Activated B cell treated with CpG ODN at 0.5 μM for 24 hours (primary cell): Measurements from ENCODE around the gene KIF7. TPM values are rescaled to one million over a fixed set of nuclear protein-coding genes. Genes with fewer than 3 reads are reported as not detected.

Experiments used
- ATAC-seq: fragments of 200-7000 bp; cut with Tn5 transposase; one replicate; pipeline ENCODE4 v1.10.0; 2021; ENCODE audit warnings: low read depth, mild to moderate bottlenecking, moderate library complexity
- CTCF ChIA-PET: fragments of 350-600 bp; sonication (Branson Sonifier 250); formaldehyde crosslinking; loops from one replicate; lab custom pipeline; 2021; ENCODE audit warnings: antibody characterized with exemption; lab: Charles Lee
- POLR2A ChIA-PET: fragments of 350-600 bp; sonication (Branson Sonifier 250); formaldehyde crosslinking; loops from one replicate; lab custom pipeline; 2021; ENCODE audit warnings: antibody characterized with exemption; lab: Charles Lee
- DNase-seq: peaks from one replicate; pipeline ENCODE4 v3.0.0; 2022
- H3K27ac Mint-ChIP-seq: one replicate; pipeline ENCODE4 v1.8.0; 2020; ENCODE audit warnings: mixed read lengths
- H3K27me3 Mint-ChIP-seq: one replicate; pipeline ENCODE4 v1.8.0; 2021; ENCODE audit warnings: mixed read lengths
- H3K36me3 Mint-ChIP-seq: one replicate; pipeline ENCODE4 v1.8.0; 2021; ENCODE audit warnings: low read depth, mixed read lengths
- H3K4me1 Mint-ChIP-seq: one replicate; pipeline ENCODE4 v1.8.0; 2021; ENCODE audit warnings: mixed read lengths
- H3K4me3 Mint-ChIP-seq: one replicate; pipeline ENCODE4 v1.8.0; 2020; ENCODE audit warnings: mild to moderate bottlenecking, mixed read lengths
- H3K9me3 Mint-ChIP-seq: one replicate; pipeline ENCODE4 v1.8.0; 2020; ENCODE audit warnings: mixed read lengths
- intact Hi-C: fragments of 100-400 bp; cut with micrococcal nuclease; formaldehyde crosslinking; loops from one replicate; pipeline ENCODE4 v1.15.1; 2024
- total RNA-seq: library from RNA; stranded (reverse); gene quantifications from 2 replicates; pipeline ENCODE4 v1.2.3, GENCODE V29; 2022
- TF ChIP-seq, protein P1 (sequence below): fragments of 200-600 bp; IDR thresholded peaks from one replicate; pipeline ENCODE4 v1.8.0; 2022; ENCODE audit warnings: antibody characterized with exemption, mild to moderate bottlenecking

KIF7 gene
- total RNA-seq, 1 donor from 2014 or later: 0.44 TPM

DNA sequence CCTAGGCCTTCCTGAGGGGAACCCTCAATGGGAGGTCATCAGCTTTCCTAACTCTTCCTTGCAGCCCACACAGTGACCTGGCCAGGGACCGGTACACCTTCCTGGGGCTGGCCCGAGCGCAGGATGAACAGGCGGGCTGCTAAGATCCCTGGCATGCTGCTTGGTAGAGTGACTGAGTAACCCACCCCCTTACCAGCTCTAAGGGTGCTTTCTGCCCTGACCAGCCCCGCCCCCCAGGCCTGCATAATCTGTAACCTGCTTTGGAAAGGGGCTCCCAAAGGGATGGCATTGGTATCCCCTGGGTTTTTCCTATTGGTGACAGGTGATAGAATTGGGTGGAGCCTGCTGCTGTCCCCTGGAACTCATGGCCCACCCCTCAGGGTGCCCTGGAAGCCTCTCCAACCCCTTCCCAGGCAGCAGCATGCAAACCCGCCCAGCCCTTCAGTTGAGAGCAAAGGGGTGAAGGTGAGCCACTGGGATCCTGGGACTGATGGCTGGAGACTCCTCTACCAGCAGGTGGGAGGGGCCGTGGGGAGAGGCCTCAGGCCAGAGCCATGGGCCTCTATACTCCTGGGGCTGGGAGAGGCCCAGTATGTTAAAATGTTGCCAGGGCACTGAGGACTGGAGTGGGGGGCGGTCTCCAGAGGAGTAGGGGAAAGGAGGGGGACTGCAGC is 11.1 kb upstream of the KIF7 start:
- Mint-ChIP-seq H3K4me3 (no peak overlapping the region), H3K27ac (no peak overlapping the region), H3K36me3 (no peaks in the 10 kb centered on the region), H3K4me1 (no peaks in the 10 kb centered on the region), H3K27me3 (peaks cover 34% of the 10 kb centered on the region), H3K9me3 (no peaks in the 10 kb centered on the region)
- intact Hi-C loops: no loop called here
- ChIA-PET CTCF (no interaction called here), POLR2A (no interaction called here)
- TF ChIP-seq, protein P1, sequence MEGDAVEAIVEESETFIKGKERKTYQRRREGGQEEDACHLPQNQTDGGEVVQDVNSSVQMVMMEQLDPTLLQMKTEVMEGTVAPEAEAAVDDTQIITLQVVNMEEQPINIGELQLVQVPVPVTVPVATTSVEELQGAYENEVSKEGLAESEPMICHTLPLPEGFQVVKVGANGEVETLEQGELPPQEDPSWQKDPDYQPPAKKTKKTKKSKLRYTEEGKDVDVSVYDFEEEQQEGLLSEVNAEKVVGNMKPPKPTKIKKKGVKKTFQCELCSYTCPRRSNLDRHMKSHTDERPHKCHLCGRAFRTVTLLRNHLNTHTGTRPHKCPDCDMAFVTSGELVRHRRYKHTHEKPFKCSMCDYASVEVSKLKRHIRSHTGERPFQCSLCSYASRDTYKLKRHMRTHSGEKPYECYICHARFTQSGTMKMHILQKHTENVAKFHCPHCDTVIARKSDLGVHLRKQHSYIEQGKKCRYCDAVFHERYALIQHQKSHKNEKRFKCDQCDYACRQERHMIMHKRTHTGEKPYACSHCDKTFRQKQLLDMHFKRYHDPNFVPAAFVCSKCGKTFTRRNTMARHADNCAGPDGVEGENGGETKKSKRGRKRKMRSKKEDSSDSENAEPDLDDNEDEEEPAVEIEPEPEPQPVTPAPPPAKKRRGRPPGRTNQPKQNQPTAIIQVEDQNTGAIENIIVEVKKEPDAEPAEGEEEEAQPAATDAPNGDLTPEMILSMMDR: no peak
- ATAC-seq (no peak), DNase-seq (no peak)

DNA sequence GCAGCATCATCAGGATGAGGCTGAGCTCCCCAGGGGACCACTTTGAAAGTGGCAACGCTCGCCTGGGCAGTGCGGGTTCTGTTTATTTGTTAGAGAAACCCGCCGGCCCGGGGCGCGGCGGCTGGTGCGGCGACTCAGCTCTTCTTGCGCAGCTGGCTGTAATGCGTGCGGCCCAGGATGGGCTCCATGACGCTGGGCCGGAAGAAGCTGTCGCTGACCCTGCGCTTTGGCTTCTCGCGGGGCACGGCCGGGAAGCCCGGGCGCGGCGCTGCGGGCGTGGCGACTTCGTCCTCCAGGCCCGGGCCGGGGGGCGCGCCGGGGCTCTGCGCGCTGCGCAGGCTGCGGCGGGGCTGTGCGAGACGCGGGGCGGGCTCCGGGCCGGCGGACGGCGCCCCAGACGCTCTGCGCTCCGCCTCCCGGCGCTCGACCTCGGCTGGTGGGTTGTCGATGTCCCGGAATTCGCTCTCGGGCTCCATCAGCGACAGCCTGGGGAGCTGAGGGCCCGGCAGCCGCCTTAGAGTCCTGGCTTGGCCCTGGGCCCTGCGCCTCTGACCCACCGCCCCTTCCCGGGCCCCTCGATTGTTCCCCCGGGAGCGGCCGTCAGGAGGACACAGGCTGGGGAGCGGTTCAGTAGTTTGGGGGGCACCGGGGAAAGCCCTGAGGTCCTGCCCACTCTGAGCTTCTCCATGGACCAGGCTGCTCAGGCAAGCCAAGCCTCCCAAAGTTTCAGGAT is 10.3 kb upstream of the KIF7 start:
- H3K27ac Mint-ChIP-seq: no peak overlapping the region
- DNase-seq (no peak), ATAC-seq (no peak)
- H3K36me3 Mint-ChIP-seq: no peaks in the 10 kb centered on the region
- TF ChIP-seq, protein P1: no peak
- H3K9me3 Mint-ChIP-seq: no peaks in the 10 kb centered on the region
- H3K4me3 Mint-ChIP-seq: no peak overlapping the region
- CTCF ChIA-PET: no interaction called here
- H3K27me3 Mint-ChIP-seq: peaks cover 39% of the 10 kb centered on the region
- POLR2A ChIA-PET: no interaction called here
- intact Hi-C loops: no loop called here
- no peaks in the 10 kb centered on the region for H3K4me1 Mint-ChIP-seq

DNA sequence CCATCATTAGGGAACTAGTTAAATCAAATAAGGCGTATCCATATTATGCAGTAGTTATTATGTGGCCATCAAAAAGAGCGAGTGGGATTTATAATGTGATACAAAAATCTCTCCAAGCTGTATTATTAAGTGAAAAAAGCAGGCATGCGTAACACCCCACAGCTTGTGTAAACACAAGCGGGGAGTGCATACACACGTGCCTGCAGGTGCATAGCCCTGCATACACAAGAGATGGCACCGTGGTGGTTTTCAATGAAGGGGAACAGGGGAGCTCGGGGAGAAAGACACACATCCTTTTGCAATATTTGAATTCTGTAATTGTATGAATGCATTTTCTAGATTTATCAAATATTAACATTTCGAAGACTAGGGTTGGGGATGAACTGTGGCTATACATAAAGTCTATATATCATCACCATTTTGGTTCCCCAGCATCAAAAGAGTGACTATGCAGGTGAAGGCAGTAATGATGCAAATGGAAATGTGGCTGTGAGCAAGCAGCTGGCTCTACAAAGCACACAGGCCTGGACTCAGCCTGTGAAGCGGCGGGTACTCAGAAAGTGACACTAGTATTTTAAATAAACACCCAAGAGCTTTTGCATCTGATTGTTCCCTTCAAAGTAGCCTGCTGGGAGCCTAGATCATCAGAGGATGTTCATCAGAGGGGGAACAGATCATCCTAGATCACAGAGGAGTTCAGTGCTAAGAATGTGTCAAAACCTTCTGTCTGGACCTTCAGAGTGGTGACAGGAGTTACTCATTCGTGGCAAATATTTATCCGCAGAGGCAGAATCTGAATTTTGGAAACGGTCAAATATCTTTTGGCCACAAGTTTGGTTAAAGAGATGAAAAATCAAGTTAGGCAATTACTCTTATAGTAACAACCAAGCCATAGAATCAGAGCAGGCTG is 9.4 kb upstream of the KIF7 start:
- no peaks in the 10 kb centered on the region for H3K4me1 Mint-ChIP-seq
- H3K4me3 Mint-ChIP-seq: no peak overlapping the region
- no peak overlapping the region for H3K27ac Mint-ChIP-seq
- intact Hi-C loops: no loop called here
- DNase-seq: no peak
- TF ChIP-seq, protein P1: no peak
- no peak for ATAC-seq
- ChIA-PET CTCF (no interaction called here), POLR2A (no interaction called here)
- no peaks in the 10 kb centered on the region for H3K36me3 Mint-ChIP-seq
- no peaks in the 10 kb centered on the region for H3K9me3 Mint-ChIP-seq
- H3K27me3 Mint-ChIP-seq: peaks cover 43% of the 10 kb centered on the region

DNA sequence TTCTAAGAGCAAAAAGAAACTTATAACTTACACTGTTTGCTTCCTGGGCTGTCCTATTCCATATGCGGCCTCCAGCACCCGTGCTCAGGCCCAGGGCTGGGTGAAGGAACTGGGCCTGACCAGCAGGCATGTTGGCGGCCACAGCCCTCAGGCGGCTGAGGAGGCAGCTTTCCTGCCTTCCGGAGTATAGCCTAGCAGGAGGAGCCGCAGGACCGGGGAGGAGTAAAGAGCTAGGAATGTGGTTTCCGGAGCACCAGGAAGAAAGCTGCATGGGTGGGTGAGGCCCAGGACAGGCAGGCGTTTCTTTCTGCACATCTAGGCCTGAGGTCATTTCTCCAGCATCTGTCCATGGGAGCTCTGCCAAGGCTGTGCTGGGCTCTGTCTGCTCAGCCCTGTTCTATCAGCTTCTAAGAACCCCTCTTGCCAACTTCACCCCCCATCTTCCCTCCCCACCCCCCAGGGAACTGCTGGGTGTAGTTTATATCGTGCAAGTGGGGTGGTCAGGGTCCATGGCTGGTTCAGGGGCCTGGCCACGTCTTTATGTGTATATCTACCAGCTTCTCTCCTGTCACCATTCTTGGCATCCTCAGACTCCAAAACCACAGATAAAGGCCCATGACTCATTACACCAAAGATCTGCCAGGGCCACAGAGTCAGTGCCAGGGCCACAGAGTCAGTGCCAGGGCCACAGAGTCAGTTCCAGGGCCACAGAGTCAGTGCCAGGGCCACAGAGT is 7.8 kb upstream of the KIF7 start:
- TF ChIP-seq, protein P1: no peak
- intact Hi-C loops: no loop called here
- Mint-ChIP-seq H3K27me3 (peaks cover 45% of the 10 kb centered on the region), H3K36me3 (no peaks in the 10 kb centered on the region), H3K4me3 (no peak overlapping the region), H3K9me3 (no peaks in the 10 kb centered on the region), H3K4me1 (no peaks in the 10 kb centered on the region), H3K27ac (no peak overlapping the region)
- ChIA-PET POLR2A (interaction anchor here (0.6 kb wide), 1 partner anchor 374 kb away, joined by 3 read pairs; no protein-coding TSS in a partner anchor), CTCF (no interaction called here)
- ATAC-seq: no peak
- no peak for DNase-seq
